ENCODE results near the gene PPP2R5C.

DNA sequence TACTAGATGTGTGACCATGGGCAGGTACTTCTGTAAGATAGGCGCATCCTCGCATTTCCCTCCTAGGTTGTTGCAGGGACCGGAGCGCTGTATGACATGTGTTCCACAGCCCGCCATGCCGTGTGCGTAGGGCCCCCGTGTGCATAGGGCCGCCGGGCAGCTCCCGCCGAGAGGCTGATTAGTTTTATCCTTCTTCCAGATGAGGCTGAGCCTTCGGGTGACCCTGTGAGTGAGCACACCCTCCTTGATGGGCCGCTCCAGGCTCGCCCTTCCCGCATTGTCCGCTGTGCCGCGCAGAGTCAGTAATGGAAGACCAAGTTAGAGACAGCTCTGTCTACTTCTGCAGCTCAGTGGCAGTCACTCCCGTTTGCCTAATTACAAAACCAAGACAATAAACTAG is 130.0 kb downstream of the PPP2R5C start:
- TF ChIP-seq, protein P1, sequence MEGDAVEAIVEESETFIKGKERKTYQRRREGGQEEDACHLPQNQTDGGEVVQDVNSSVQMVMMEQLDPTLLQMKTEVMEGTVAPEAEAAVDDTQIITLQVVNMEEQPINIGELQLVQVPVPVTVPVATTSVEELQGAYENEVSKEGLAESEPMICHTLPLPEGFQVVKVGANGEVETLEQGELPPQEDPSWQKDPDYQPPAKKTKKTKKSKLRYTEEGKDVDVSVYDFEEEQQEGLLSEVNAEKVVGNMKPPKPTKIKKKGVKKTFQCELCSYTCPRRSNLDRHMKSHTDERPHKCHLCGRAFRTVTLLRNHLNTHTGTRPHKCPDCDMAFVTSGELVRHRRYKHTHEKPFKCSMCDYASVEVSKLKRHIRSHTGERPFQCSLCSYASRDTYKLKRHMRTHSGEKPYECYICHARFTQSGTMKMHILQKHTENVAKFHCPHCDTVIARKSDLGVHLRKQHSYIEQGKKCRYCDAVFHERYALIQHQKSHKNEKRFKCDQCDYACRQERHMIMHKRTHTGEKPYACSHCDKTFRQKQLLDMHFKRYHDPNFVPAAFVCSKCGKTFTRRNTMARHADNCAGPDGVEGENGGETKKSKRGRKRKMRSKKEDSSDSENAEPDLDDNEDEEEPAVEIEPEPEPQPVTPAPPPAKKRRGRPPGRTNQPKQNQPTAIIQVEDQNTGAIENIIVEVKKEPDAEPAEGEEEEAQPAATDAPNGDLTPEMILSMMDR (IDR thresholded peaks at IDR 0.05), result no peak
- no peak for TF ChIP-seq POLR2A (IDR thresholded peaks at IDR 0.05)

Data from tibial nerve (tissue), 3 donors.